GM18867 (cell line): ENCODE measurements around the gene PRR13.
"Not testable (repeated sequence)": the region's sequence is repeated elsewhere in the genome, so short reads cannot be mapped to it uniquely, and the experiment has no call there.

ENCODE experiments used
- ATAC-seq: cut with Tn5 transposase; IDR thresholded peaks from one replicate; pipeline ENCODE4 v1.9.1; 2021; ENCODE audit warnings: mild to moderate bottlenecking, moderate library complexity; ENCODE audit not compliant: unreplicated experiment

PRR13 gene

DNA sequence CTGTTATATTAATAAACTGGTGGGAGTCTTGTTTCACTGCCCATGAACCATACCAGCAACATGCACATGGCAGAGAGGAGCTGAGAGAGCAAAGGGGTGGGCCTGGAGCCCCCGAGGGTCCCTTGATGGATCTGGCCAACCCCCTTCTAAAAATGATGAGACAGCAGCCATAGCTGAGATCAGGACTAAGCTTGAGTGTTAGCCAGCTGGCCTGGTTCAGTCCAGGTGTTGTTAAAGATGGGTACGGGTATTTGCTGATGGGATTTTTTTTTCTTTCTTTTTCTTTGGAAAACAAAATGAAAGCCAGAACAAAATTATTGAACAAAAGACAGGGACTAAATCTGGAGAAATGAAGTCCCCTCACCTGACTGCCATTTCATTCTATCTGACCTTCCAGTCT is 26.3 kb downstream of the PRR13 start:
- no peak for ATAC-seq

- no peak for ATAC-seq
These were observed 26.7 kb downstream of the PRR13 start for GRCh38 chr12:53468282-53468681.

- no peak for ATAC-seq
These were observed 30.6 kb downstream of the PRR13 start for GRCh38 chr12:53472056-53472582.

DNA sequence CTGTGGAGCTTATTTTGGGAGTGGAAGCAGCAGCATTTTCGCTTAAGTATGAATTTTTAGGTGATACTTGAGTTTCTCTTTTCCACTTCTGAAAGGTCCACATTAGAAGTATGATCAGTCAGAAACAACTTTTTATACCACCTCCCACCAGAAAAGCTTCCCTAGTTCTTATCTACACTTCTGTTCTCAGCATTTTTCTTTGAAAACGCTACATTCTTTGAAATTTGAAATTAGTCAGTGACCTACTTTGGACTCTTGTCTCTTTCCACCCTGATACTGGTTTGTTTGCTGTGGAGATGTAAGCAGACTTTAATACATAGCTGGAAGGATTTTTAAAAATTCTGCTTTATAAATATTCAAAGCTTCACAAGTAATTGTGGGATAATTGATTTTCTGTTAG is 32.5 kb downstream of the PRR13 start:
- ATAC-seq, result no peak

- no peak for ATAC-seq
These were observed 33.3 kb downstream of the PRR13 start for GRCh38 chr12:53474819-53475218.

- ATAC-seq, result no peak
These were observed 35.3 kb downstream of the PRR13 start for GRCh38 chr12:53476769-53477209.

GRCh38 chr12:53478865-53479264 is 37.3 kb downstream of the PRR13 start:
- no peak for ATAC-seq

DNA sequence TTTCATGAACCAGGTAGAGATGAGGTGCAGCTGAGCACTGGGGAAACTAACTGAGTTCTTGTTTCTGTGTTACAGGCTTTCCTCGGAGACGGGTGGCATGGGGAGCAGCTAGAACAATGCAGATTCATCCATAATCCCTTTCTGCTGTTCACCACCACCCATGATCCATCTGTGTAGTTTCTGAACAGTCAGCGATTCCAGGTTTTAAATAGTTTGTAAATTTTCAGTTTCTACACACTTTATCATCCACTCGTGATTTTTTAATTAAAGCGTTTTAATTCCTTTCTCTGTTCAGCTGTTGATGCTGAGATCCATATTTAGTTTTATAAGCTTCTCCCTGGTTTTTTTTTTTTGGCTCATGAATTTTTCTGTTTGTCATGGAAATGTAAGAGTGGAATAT is 37.8 kb downstream of the PRR13 start:
- no peak for ATAC-seq

- ATAC-seq, result no peak
These were observed 39.2 kb downstream of the PRR13 start for GRCh38 chr12:53480491-53481442.

DNA sequence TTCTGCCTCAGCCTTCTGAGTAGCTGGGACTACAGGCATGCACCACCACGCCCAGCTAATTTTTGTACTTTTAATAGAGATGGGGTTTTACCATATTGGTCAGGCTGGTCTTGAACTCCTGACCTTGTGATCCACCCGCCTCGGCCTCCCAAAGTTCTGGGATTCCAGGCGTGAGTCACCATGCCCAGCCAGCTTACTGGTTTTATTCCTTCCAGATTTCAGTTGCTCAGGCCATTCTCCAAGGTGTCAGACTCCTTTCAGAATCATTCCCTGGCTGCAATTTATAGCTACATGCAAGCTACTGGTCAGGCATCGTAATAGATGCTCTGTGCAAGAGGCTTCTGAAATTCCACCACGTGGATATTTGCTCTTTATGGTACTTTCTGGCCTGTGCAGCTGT is 39.9 kb downstream of the PRR13 start:
- ATAC-seq, result not testable (repeated sequence)

DNA sequence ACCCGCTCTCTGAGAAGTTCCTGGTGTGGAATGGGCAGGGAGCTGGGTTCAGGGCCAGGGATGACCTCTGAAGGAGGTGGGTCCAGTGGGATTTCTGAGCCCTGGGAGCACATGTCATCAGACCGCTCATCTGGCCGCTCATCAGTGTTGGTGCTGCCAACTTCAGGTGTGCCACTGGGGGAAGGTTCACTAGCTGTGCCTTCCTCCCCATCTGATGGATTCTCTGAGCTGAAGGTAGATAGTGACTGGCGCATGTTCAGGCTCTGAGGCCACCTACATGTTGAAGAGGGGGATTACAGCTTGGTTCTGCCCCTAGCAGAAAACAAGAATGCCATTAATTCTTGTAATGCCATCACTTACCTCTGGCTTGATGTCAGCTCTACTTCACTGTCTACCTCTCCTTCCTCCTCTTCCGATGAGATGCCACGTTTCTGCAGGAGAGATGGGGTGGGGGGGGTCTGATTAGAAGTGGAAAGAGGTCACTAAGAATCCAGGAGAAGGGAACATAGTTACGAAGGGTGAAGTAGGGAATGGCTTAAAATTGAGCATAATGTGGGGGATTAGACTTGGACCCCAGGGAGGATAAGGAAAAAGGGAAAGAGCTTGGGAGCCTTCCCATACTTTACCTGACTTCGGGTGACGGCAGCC is 40.5 kb downstream of the PRR13 start:
- ATAC-seq, result no peak

DNA sequence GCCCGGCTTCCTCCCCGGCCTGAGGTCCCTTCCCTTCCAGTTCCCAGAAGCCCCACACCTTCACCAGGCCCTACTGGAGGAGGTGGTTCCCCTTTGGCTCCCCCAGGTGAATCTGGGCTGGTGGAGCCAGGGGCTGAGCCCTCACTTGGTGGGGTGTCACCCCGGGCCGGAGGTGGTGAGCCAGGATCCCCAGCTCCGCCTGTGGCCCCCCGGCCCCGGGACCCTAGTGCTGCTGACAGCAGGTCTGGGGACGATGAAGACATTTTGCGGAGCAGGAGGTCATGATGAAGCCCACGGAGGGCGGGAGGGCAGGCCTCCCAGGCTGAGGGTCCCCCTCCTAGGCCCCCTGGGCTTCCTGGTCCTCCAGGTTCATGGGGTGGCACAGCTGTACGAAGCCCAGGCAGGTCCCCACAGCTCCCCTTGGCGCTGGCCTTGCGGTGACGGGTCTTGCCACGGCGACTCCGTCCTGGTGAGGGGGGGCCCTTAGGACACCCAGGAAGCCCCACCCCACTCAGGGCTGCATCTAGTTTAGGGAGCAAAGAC is 41.2 kb downstream of the PRR13 start:
- ATAC-seq, result no peak

- no peak for ATAC-seq
These were observed 41.9 kb downstream of the PRR13 start for GRCh38 chr12:53483225-53483978.

DNA sequence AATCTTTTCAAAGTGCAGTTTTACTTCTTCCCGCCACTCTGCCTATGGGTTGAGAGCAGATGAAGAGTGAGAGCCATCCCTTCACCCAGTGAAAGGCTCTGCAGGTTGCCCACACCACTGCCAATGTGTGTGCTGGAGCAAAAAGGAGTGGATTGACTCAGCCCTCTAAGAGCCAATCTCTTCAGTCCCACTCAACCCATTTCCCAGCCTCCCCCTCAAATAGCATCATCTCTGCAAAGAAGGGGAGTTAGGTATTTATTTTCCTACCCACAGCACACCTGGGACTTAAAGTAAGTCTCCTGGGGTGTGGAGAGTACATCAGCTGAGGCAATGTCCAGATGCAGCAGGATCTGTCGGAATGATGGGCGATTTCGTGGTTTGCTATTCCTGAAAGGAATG is 42.4 kb downstream of the PRR13 start:
- no peak for ATAC-seq

DNA sequence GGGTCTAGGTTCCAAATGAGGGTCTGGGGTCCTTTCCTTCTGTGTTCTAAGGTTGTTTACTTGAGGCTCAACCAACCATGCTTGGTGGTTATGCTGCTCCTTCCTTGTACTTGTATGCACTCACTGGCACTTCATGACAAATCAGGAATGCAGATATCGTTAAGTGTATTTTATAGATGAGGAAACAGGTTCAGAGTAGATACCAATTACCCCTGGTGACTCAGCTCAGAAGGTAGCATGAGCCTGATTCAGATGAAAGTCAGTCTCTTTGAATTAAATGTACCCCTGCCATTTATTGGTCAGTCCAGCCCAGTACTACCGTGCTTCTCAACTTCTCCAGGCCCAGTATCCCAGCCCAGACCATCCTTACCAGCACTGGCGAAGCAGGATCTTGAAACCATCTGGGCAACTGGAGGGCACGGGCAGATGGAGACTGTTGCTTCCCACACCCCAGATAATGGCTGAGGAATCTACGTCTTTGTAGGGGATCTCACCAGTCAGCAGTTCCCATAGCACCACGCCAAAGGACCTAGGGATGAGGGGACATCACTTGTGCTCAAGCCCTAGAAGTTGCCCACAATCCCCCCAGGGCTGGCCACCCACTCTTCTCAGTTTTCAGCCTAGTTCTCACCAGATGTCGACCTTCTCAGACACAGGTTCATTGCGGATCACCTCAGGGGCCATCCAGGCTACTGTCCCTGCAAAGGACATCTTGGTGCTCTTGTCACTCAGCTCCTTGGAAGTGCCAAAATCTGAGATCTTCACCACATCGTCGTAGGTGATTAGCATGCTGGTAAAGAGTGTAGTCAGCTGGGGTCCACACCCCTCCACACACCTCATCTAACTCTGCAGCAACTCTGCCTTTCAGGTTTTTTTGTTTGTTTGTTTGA is 43.4 kb downstream of the PRR13 start:
- no peak for ATAC-seq

- no peak for ATAC-seq
These were observed 44.6 kb downstream of the PRR13 start for GRCh38 chr12:53485955-53486735.

GRCh38 chr12:53486736-53487487 is 45.4 kb downstream of the PRR13 start:
- ATAC-seq, result no peak

GRCh38 chr12:53489242-53489864 is 47.8 kb downstream of the PRR13 start:
- ATAC-seq, result no peak
